HEK293T (cell line): Measurements from ENCODE around the gene NAPB.

Experiments used
- ARNT ChIP-seq: fragments of 450-650 bp; IDR thresholded peaks from 2 replicates; pipeline ENCODE4 v1.6.1; 2017; ENCODE audit warnings: mild to moderate bottlenecking
- BHLHE40 ChIP-seq: fragments of 450-650 bp; IDR thresholded peaks from 2 replicates; pipeline ENCODE4 v1.6.1; 2016; ENCODE audit warnings: mild to moderate bottlenecking, moderate library complexity, borderline replicate concordance
- ELF4 ChIP-seq: fragments of 450-650 bp; IDR thresholded peaks from 2 replicates; pipeline ENCODE4 v1.6.1; 2017; ENCODE audit warnings: antibody characterized with exemption
- FOXK2 ChIP-seq: fragments of 450-650 bp; IDR thresholded peaks from 2 replicates; pipeline ENCODE4 v1.6.1; 2016; ENCODE audit warnings: mild to moderate bottlenecking
- FOXM1 ChIP-seq: fragments of 450-650 bp; IDR thresholded peaks from 2 replicates; pipeline ENCODE4 v1.6.1; 2017; ENCODE audit warnings: mild to moderate bottlenecking, borderline replicate concordance
- NFRKB ChIP-seq: fragments of 450-650 bp; IDR thresholded peaks from 2 replicates; pipeline ENCODE4 v1.6.1; 2016; ENCODE audit warnings: mild to moderate bottlenecking, moderate library complexity
- SP1 ChIP-seq: fragments of 450-650 bp; IDR thresholded peaks from 2 replicates; pipeline ENCODE4 v1.6.1; 2017
- SUZ12 ChIP-seq: fragments of 450-650 bp; IDR thresholded peaks from 2 replicates; pipeline ENCODE4 v1.6.1; 2016; ENCODE audit warnings: mild to moderate bottlenecking
- ZNF384 ChIP-seq: fragments of 450-650 bp; IDR thresholded peaks from 2 replicates; pipeline ENCODE4 v1.6.1; 2016

DNA sequence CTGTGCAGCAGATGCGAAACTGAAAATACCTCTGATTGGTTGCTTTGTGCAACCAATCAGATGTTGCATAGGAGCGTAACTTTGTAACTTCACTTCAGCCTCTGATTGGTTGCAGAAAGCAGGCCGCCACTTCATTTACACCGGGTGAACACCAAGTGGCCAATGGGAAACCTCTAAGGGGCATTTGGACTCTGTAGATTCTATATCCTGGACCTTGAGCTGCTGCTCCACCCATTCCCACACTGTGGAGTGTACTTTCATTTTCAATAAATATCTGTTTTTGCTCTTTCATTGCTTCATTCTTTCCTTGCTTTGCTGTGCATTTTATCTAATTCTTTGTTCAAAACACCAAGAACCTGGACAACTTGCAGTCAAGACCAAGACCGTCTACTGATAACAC, 84.8 kb downstream of the NAPB start:
- TF ChIP-seq ZNF384: no peak
- TF ChIP-seq SUZ12: no peak
- no peak for TF ChIP-seq SP1
- no peak for TF ChIP-seq FOXK2
- no peak for TF ChIP-seq BHLHE40
- no peak for TF ChIP-seq FOXM1
- no peak for TF ChIP-seq ARNT
- TF ChIP-seq NFRKB: no peak
- no peak for TF ChIP-seq ELF4
